Measurements from ENCODE around the gene EXOC4.

EXOC4 gene

DNA sequence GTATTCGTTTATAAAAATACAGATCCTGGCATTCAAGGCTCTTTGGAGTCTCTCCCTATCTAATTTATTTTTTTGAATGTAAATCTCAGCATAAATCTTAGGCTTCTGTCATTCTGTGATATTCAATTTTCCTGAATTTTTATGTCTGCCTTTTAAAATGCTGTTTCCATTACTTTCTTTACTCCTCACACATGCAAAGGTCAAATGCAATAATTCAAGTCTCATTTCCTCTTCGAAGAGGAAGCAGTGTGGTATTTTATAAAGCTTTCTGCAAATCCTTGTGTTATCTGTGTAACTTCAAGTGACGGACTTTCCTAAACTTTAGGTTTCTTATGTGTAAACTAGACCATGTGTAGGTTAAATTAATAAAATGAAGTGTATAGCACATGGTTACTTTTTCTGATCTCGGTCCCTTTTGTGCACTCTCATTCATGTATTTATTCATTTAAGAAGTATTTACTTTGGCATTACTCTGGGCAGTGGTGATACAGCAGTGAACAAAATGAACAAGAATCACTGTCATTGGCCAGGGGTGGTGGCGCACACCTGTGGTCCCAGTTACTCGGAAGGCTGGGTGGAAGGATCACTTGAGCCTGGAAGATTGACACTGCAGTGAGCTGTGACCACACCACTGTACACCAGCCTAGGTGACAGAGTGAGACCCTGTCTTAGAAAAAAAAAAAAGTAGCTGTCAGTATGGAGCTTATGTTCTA lies 332.2 kb downstream of the EXOC4 start:
- H3K9me3 ChIP-seq (ENCODE audit: control extremely low read depth in 1 of 5, control insufficient read depth in 4 of 5, insufficient read depth in 2 of 5, low read depth in 1 of 5, low read length in 4 of 5), result peaks cover 0 to 3% (median 0%) of the 10 kb centered on the region in 5 experiments
- no peak overlapping the region for H3K4me3 ChIP-seq (ENCODE audit: control insufficient read depth in 1 of 7, extremely low read depth in 1 of 7, insufficient read depth in 4 of 7, low read depth in 2 of 7, low read length in 6 of 7)
- CTCF ChIA-PET, result interaction anchor here (0.7 to 1.2 kb wide), 2 partner anchors 56 to 1086 kb away, joined by 3 to 4 read pairs; no protein-coding TSS in a partner anchor
- H3K36me3 ChIP-seq (ENCODE audit: control insufficient read depth in 4 of 4, insufficient read depth in 4 of 4, low read length in 3 of 4), result peaks cover 0 to 4% (median 0%) of the 10 kb centered on the region in 4 experiments
- no peaks in the 10 kb centered on the region for H3K27me3 ChIP-seq (replicated peaks in 2 of 5; ENCODE audit: control insufficient read depth in 4 of 5, insufficient read depth in 5 of 5, low read length in 4 of 5)
- DNase-seq, result peak in 1 of 3 donors; percentile 24
- H3K4me1 ChIP-seq (ENCODE audit: control extremely low read depth in 1 of 4, control insufficient read depth in 4 of 4, insufficient read depth in 4 of 4, low read length in 3 of 4), result peaks cover 0 to 4% (median 0%) of the 10 kb centered on the region in 4 experiments
- no peak overlapping the region for H3K27ac ChIP-seq (ENCODE audit: insufficient read depth in 1 of 2, low read depth in 1 of 2, low read length in 2 of 2, poor library complexity in 1 of 2, severe bottlenecking in 2 of 2)
- POLR2A ChIA-PET, result no interaction called here
- 83% methylated on average over 1 of the region's 6 CpGs for WGBS (ENCODE audit: insufficient coverage)

DNA sequence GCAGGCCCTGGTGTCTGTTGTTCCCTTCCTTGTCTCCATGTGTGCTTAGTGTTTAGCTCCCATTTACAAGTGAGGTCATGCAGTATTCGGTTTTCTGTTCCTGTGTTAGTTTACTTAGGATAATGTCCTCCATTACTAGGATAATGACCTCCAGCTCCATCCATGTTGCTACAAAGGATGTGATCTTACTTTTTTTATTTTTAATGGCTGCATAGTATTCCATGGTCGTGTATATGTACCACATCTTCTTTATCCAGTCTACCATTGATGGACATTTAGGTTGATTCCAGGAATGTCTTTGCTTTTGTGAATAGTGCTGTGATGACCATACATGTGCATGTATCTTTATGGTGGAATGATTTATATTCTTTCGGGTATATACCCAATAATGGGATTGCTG lies 333.4 kb downstream of the EXOC4 start:
- 83% methylated on average over 1 of the region's 3 CpGs for WGBS (ENCODE audit: insufficient coverage)
- CTCF ChIA-PET, result interaction anchor here (1.2 kb wide), 1 partner anchor 55 kb away, joined by 4 read pairs; no protein-coding TSS in a partner anchor
- POLR2A ChIA-PET, result interaction anchor here (0.7 kb wide), 1 partner anchor 1583 kb away, joined by 3 read pairs; no protein-coding TSS in a partner anchor

DNA sequence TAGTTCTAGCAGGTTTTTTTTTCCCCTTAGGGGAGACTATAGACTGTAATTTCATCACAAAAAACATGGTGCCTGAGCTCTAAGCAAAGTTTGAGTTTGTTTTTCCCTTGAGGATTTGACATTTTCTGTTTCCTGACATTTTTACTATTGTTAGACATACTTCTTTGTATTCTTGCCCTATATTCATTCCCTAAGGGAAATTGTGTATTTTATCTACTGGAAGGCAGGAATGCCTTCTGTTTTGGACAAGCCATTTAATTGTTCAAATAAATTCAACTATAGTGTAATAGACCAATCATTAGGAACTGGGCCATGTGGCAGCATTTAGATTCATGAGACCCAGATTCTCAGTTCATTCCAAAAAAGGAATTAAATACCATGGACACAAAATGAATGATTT lies 335.0 kb downstream of the EXOC4 start:
- ChIA-PET CTCF (no interaction called here), POLR2A (no interaction called here)
- Histone ChIP-seq H3K36me3 (ENCODE audit: control insufficient read depth in 4 of 4, insufficient read depth in 4 of 4, low read length in 3 of 4) (peaks cover 0 to 4% (median 0%) of the 10 kb centered on the region in 4 experiments), H3K9me3 (ENCODE audit: control extremely low read depth in 1 of 5, control insufficient read depth in 4 of 5, insufficient read depth in 2 of 5, low read depth in 1 of 5, low read length in 4 of 5) (peaks cover 0 to 3% (median 0%) of the 10 kb centered on the region in 5 experiments), H3K4me3 (ENCODE audit: control insufficient read depth in 1 of 7, extremely low read depth in 1 of 7, insufficient read depth in 4 of 7, low read depth in 2 of 7, low read length in 6 of 7) (no peak overlapping the region), H3K4me1 (ENCODE audit: control extremely low read depth in 1 of 4, control insufficient read depth in 4 of 4, insufficient read depth in 4 of 4, low read length in 3 of 4) (peaks cover 0 to 4% (median 0%) of the 10 kb centered on the region in 4 experiments), H3K27ac (ENCODE audit: insufficient read depth in 1 of 2, low read depth in 1 of 2, low read length in 2 of 2, poor library complexity in 1 of 2, severe bottlenecking in 2 of 2) (no peak overlapping the region), H3K27me3 (replicated peaks in 2 of 5; ENCODE audit: control insufficient read depth in 4 of 5, insufficient read depth in 5 of 5, low read length in 4 of 5) (no peaks in the 10 kb centered on the region)
- DNase-seq, result no peak

More for the DNA sequence above, 333.4 kb downstream of the EXOC4 start:
- no peak for DNase-seq
- peaks cover 0 to 4% (median 0%) of the 10 kb centered on the region in 4 experiments for H3K4me1 ChIP-seq (ENCODE audit: control extremely low read depth in 1 of 4, control insufficient read depth in 4 of 4, insufficient read depth in 4 of 4, low read length in 3 of 4)
- H3K9me3 ChIP-seq (ENCODE audit: control extremely low read depth in 1 of 5, control insufficient read depth in 4 of 5, insufficient read depth in 2 of 5, low read depth in 1 of 5, low read length in 4 of 5), result peaks cover 0 to 3% (median 0%) of the 10 kb centered on the region in 5 experiments
- peaks cover 0 to 4% (median 0%) of the 10 kb centered on the region in 4 experiments for H3K36me3 ChIP-seq (ENCODE audit: control insufficient read depth in 4 of 4, insufficient read depth in 4 of 4, low read length in 3 of 4)
- no peak overlapping the region for H3K4me3 ChIP-seq (ENCODE audit: control insufficient read depth in 1 of 7, extremely low read depth in 1 of 7, insufficient read depth in 4 of 7, low read depth in 2 of 7, low read length in 6 of 7)
- no peak overlapping the region for H3K27ac ChIP-seq (ENCODE audit: insufficient read depth in 1 of 2, low read depth in 1 of 2, low read length in 2 of 2, poor library complexity in 1 of 2, severe bottlenecking in 2 of 2)
- no peaks in the 10 kb centered on the region for H3K27me3 ChIP-seq (replicated peaks in 2 of 5; ENCODE audit: control insufficient read depth in 4 of 5, insufficient read depth in 5 of 5, low read length in 4 of 5)

DNA sequence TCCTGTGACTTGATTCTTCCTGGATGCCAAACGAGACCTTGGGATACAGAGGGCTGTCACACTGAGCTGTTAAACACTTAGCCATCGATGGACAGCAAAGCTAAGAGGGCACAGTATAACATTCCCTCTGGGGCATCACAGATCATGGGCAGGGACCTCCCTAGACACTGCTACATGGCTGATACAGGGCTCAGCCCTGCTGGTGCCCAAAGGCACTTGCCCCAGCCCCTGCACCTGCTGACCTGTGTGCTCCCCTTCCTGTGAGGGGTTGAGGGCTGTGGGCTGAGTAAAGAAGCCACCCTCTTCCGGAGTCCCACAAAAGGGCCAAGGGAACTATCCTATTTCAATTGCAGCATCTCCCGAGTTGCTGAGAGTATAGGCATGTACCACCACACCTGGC lies 337.9 kb downstream of the EXOC4 start:
- Histone ChIP-seq H3K27ac (ENCODE audit: insufficient read depth in 1 of 2, low read depth in 1 of 2, low read length in 2 of 2, poor library complexity in 1 of 2, severe bottlenecking in 2 of 2) (no peak overlapping the region), H3K4me3 (ENCODE audit: control insufficient read depth in 1 of 7, extremely low read depth in 1 of 7, insufficient read depth in 4 of 7, low read depth in 2 of 7, low read length in 6 of 7) (no peak overlapping the region), H3K27me3 (replicated peaks in 2 of 5; ENCODE audit: control insufficient read depth in 4 of 5, insufficient read depth in 5 of 5, low read length in 4 of 5) (no peaks in the 10 kb centered on the region), H3K4me1 (ENCODE audit: control extremely low read depth in 1 of 4, control insufficient read depth in 4 of 4, insufficient read depth in 4 of 4, low read length in 3 of 4) (no peaks in the 10 kb centered on the region), H3K36me3 (ENCODE audit: control insufficient read depth in 4 of 4, insufficient read depth in 4 of 4, low read length in 3 of 4) (peaks cover 0 to 4% (median 0%) of the 10 kb centered on the region in 4 experiments), H3K9me3 (ENCODE audit: control extremely low read depth in 1 of 5, control insufficient read depth in 4 of 5, insufficient read depth in 2 of 5, low read depth in 1 of 5, low read length in 4 of 5) (peaks cover 0 to 3% (median 0%) of the 10 kb centered on the region in 5 experiments)
- CTCF ChIA-PET, result no interaction called here
- DNase-seq, result no peak
- POLR2A ChIA-PET, result no interaction called here
- 100% methylated on average over 3 of the region's 4 CpGs for WGBS (ENCODE audit: insufficient coverage)

DNA sequence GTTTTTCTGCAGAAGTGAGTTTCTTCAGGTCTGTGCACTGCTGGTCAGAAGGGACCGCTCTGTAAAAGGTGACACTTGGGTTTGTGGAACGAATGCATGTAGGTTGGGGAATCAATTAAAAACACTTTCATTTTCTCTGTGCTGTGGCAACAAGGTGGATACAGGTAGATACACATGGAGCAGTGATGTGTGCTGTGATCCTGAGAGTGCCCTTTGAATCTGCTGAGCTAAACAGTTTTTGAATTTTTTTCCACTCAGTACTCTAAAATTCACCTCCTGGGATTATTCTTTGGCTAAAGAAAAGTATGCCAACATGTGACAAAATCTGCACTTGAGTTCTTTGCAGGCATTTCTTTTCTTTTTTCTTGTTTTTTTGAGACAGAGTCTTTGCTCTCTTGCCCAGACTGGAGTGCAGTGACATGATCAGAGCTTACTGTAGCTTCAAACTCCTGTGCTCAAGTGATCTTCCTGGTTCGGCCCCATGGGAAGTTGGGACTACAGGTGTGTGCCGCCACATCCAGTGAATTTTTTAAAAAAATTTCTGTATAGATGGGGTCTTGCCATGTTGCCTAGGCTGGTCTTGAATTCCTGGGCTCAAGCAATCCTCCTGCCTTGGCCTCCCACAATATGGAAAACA lies 338.9 kb downstream of the EXOC4 start:
- no peaks in the 10 kb centered on the region for H3K27me3 ChIP-seq (replicated peaks in 2 of 5; ENCODE audit: control insufficient read depth in 4 of 5, insufficient read depth in 5 of 5, low read length in 4 of 5)
- H3K36me3 ChIP-seq (ENCODE audit: control insufficient read depth in 4 of 4, insufficient read depth in 4 of 4, low read length in 3 of 4), result peaks cover 0 to 4% (median 0%) of the 10 kb centered on the region in 4 experiments
- no peak overlapping the region for H3K4me3 ChIP-seq (ENCODE audit: control insufficient read depth in 1 of 7, extremely low read depth in 1 of 7, insufficient read depth in 4 of 7, low read depth in 2 of 7, low read length in 6 of 7)
- ChIA-PET POLR2A (no interaction called here), CTCF (no interaction called here)
- H3K27ac ChIP-seq (ENCODE audit: insufficient read depth in 1 of 2, low read depth in 1 of 2, low read length in 2 of 2, poor library complexity in 1 of 2, severe bottlenecking in 2 of 2), result no peak overlapping the region
- no peaks in the 10 kb centered on the region for H3K9me3 ChIP-seq (ENCODE audit: control extremely low read depth in 1 of 5, control insufficient read depth in 4 of 5, insufficient read depth in 2 of 5, low read depth in 1 of 5, low read length in 4 of 5)
- DNase-seq, result no peak
- no peaks in the 10 kb centered on the region for H3K4me1 ChIP-seq (ENCODE audit: control extremely low read depth in 1 of 4, control insufficient read depth in 4 of 4, insufficient read depth in 4 of 4, low read length in 3 of 4)
- WGBS (ENCODE audit: insufficient coverage), result 89% methylated on average over 4 of the region's 4 CpGs

DNA sequence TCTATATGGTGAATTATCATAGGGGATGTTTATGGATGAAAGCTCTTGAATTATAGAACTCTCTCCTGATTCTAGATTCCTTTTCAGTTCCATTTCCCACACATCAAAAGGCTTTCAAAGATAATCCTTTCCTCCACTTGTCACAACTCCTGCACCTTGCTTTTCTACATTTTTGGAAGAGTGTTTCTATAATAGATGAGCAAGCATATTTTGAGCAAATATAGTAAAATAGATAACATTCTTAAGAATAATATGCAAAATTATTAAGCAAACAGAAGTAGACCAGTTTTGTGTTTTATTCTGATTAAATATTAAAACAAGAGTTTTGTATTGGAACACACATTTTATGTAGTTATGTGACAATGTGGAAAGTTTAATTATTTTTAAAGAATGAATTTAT lies 340.7 kb downstream of the EXOC4 start:
- CTCF ChIA-PET, result no interaction called here
- peaks cover 0 to 4% (median 0%) of the 10 kb centered on the region in 4 experiments for H3K36me3 ChIP-seq (ENCODE audit: control insufficient read depth in 4 of 4, insufficient read depth in 4 of 4, low read length in 3 of 4)
- H3K4me3 ChIP-seq (ENCODE audit: control insufficient read depth in 1 of 7, extremely low read depth in 1 of 7, insufficient read depth in 4 of 7, low read depth in 2 of 7, low read length in 6 of 7), result no peak overlapping the region

DNA sequence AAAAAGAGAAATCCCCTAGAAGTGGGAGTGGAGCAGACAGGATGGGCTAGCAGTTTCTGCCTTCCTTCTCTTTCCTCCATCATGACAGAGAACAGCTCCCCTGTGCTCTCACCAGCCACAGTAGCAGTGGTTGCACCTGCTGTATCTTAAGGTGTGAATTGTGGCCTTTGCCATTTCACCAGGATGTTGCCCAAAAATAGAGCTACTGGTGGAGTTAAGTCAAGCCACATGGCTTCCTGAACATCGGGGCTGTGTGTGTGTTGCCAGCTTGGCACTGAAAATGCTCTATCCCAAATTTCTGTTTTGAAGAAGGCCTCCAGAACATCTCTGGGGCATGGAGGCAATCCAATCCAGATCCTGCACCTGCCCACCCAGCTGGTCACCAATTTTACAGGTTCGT lies 348.7 kb downstream of the EXOC4 start:
- 0% methylated on average over 1 of the region's 2 CpGs for WGBS (ENCODE audit: insufficient coverage)
- DNase-seq, result no peak

More for the DNA sequence above, 340.7 kb downstream of the EXOC4 start:
- POLR2A ChIA-PET, result no interaction called here
- no peak for DNase-seq
- no peak overlapping the region for H3K27ac ChIP-seq (ENCODE audit: insufficient read depth in 1 of 2, low read depth in 1 of 2, low read length in 2 of 2, poor library complexity in 1 of 2, severe bottlenecking in 2 of 2)
- no peaks in the 10 kb centered on the region for H3K27me3 ChIP-seq (replicated peaks in 2 of 5; ENCODE audit: control insufficient read depth in 4 of 5, insufficient read depth in 5 of 5, low read length in 4 of 5)
- H3K9me3 ChIP-seq (ENCODE audit: control extremely low read depth in 1 of 5, control insufficient read depth in 4 of 5, insufficient read depth in 2 of 5, low read depth in 1 of 5, low read length in 4 of 5), result no peaks in the 10 kb centered on the region
- no peaks in the 10 kb centered on the region for H3K4me1 ChIP-seq (ENCODE audit: control extremely low read depth in 1 of 4, control insufficient read depth in 4 of 4, insufficient read depth in 4 of 4, low read length in 3 of 4)

More for the DNA sequence above, 348.7 kb downstream of the EXOC4 start:
- Histone ChIP-seq H3K27me3 (replicated peaks in 2 of 5; ENCODE audit: control insufficient read depth in 4 of 5, insufficient read depth in 5 of 5, low read length in 4 of 5) (no peaks in the 10 kb centered on the region), H3K9me3 (ENCODE audit: control extremely low read depth in 1 of 5, control insufficient read depth in 4 of 5, insufficient read depth in 2 of 5, low read depth in 1 of 5, low read length in 4 of 5) (no peaks in the 10 kb centered on the region), H3K36me3 (ENCODE audit: control insufficient read depth in 4 of 4, insufficient read depth in 4 of 4, low read length in 3 of 4) (no peaks in the 10 kb centered on the region), H3K4me1 (ENCODE audit: control extremely low read depth in 1 of 4, control insufficient read depth in 4 of 4, insufficient read depth in 4 of 4, low read length in 3 of 4) (peaks cover 0 to 4% (median 2%) of the 10 kb centered on the region in 4 experiments), H3K27ac (ENCODE audit: insufficient read depth in 1 of 2, low read depth in 1 of 2, low read length in 2 of 2, poor library complexity in 1 of 2, severe bottlenecking in 2 of 2) (no peak overlapping the region), H3K4me3 (ENCODE audit: control insufficient read depth in 1 of 7, extremely low read depth in 1 of 7, insufficient read depth in 4 of 7, low read depth in 2 of 7, low read length in 6 of 7) (no peak overlapping the region)
- ChIA-PET CTCF (interaction anchor here (1.5 kb wide), 1 partner anchor 9 kb away, joined by 3 read pairs; no protein-coding TSS in a partner anchor), POLR2A (no interaction called here)
